ENCODE data around the gene CKS2.

The CKS2 gene

GRCh38 chr9:89357331-89358197 is 46.6 kb downstream of the CKS2 start:
- DNase-seq (ENCODE audit: low spot score), result no peak
- TF ChIP-seq, protein P1, sequence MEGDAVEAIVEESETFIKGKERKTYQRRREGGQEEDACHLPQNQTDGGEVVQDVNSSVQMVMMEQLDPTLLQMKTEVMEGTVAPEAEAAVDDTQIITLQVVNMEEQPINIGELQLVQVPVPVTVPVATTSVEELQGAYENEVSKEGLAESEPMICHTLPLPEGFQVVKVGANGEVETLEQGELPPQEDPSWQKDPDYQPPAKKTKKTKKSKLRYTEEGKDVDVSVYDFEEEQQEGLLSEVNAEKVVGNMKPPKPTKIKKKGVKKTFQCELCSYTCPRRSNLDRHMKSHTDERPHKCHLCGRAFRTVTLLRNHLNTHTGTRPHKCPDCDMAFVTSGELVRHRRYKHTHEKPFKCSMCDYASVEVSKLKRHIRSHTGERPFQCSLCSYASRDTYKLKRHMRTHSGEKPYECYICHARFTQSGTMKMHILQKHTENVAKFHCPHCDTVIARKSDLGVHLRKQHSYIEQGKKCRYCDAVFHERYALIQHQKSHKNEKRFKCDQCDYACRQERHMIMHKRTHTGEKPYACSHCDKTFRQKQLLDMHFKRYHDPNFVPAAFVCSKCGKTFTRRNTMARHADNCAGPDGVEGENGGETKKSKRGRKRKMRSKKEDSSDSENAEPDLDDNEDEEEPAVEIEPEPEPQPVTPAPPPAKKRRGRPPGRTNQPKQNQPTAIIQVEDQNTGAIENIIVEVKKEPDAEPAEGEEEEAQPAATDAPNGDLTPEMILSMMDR (IDR thresholded peaks at IDR 0.05; ENCODE audit: extremely low read depth, missing control alignments), result no peak

- TF ChIP-seq, protein P1 (IDR thresholded peaks at IDR 0.05; ENCODE audit: extremely low read depth, missing control alignments), result no peak
- no peak for DNase-seq (ENCODE audit: low spot score)
Measured at GRCh38 chr9:89358376-89358916, 47.5 kb downstream of the CKS2 start.

- DNase-seq (ENCODE audit: low spot score), result no peak
Measured at GRCh38 chr9:89358985-89359384, 48.0 kb downstream of the CKS2 start.

DNA sequence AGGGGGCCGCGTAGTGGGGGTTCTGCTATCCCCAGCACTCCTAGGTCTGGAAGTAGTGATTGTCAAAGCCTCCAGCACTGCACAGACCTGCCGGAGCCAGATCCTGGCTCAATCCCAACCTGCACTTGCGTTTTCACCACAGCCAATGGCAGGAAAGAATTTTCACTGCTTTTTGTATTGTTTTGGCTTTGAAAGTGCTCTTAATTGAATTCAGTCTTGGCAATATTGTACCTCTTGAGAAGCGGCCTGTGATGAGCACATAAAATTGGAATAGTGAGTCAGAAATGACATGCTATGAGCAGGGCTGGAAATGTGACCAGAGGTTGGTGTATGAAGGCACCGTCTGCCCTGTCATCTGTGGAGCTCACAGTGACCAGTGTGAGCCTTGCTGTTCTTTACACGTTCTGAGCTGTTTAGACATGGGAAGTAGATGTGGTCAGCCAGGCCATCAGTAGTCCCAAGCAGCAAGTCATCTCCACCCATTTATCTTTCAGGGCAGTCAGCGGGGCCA is 48.8 kb downstream of the CKS2 start:
- no peak for DNase-seq (ENCODE audit: low spot score)

More at GRCh38 chr9:89358985-89359384, 48.0 kb downstream of the CKS2 start:
- TF ChIP-seq, protein P1 (IDR thresholded peaks at IDR 0.05; ENCODE audit: extremely low read depth, missing control alignments), result no peak

GRCh38 chr9:89360465-89360864 is 49.5 kb downstream of the CKS2 start:
- TF ChIP-seq, protein P1 (IDR thresholded peaks at IDR 0.05; ENCODE audit: extremely low read depth, missing control alignments), result no peak
- DNase-seq (ENCODE audit: low spot score), result no peak

More for the DNA sequence above, 48.8 kb downstream of the CKS2 start:
- TF ChIP-seq, protein P1 (IDR thresholded peaks at IDR 0.05; ENCODE audit: extremely low read depth, missing control alignments), result no peak

- TF ChIP-seq, protein P1 (IDR thresholded peaks at IDR 0.05; ENCODE audit: extremely low read depth, missing control alignments), result no peak
- no peak for DNase-seq (ENCODE audit: low spot score)
Measured at GRCh38 chr9:89361031-89361430, 50.0 kb downstream of the CKS2 start.
